NCI-H82 treated with DMSO at 0.1 percent for 48 hours (cell line): ENCODE data around the gene IFI44.

Source experiments
- DNase-seq: peaks from one replicate; lab custom pipeline; 2025; ENCODE audit not compliant: unreplicated experiment; lab: John Stamatoyannopoulos, UW

Gene IFI44

GRCh38 chr1:78651241-78651640, 1.6 kb downstream of the IFI44 start:
- no peak for DNase-seq

- DNase-seq, result no peak
These were observed 2.5 kb downstream of the IFI44 start for GRCh38 chr1:78652019-78652560.

- DNase-seq, result no peak
These were observed 9.3 kb downstream of the IFI44 start for GRCh38 chr1:78658901-78659300.

GRCh38 chr1:78663923-78664322, 14.3 kb downstream of the IFI44 start:
- no peak for DNase-seq

- no peak for DNase-seq
These were observed 15.1 kb downstream of the IFI44 start for GRCh38 chr1:78664763-78665162.

- DNase-seq, result no peak
These were observed 16.2 kb downstream of the IFI44 start for GRCh38 chr1:78665809-78666208.

GRCh38 chr1:78667939-78668338, 18.3 kb downstream of the IFI44 start:
- DNase-seq, result peak; percentile 81

- peak; percentile 81 for DNase-seq
These were observed 18.8 kb downstream of the IFI44 start for GRCh38 chr1:78668427-78668826.

GRCh38 chr1:78672428-78672827, 22.8 kb downstream of the IFI44 start:
- no peak for DNase-seq

- no peak for DNase-seq
These were observed 23.5 kb downstream of the IFI44 start for GRCh38 chr1:78673120-78673519.

- DNase-seq, result peak; percentile 38
These were observed 26.8 kb downstream of the IFI44 start for GRCh38 chr1:78676347-78676982.

- DNase-seq, result no peak
These were observed 27.4 kb downstream of the IFI44 start for GRCh38 chr1:78676993-78677392.

GRCh38 chr1:78677788-78678187, 28.2 kb downstream of the IFI44 start:
- no peak for DNase-seq

- no peak for DNase-seq
These were observed 28.7 kb downstream of the IFI44 start for GRCh38 chr1:78678324-78678723.

GRCh38 chr1:78681265-78681664, 31.6 kb downstream of the IFI44 start:
- no peak for DNase-seq

- no peak for DNase-seq
These were observed 32.9 kb downstream of the IFI44 start for GRCh38 chr1:78682496-78682895.

GRCh38 chr1:78683079-78683478, 33.4 kb downstream of the IFI44 start:
- no peak for DNase-seq

GRCh38 chr1:78687315-78687714, 37.7 kb downstream of the IFI44 start:
- no peak for DNase-seq

- DNase-seq, result no peak
These were observed 38.3 kb downstream of the IFI44 start for GRCh38 chr1:78687914-78688313.

GRCh38 chr1:78688697-78689096, 39.1 kb downstream of the IFI44 start:
- DNase-seq, result no peak

GRCh38 chr1:78690516-78690915, 40.9 kb downstream of the IFI44 start:
- no peak for DNase-seq

- DNase-seq, result no peak
These were observed 42.5 kb downstream of the IFI44 start for GRCh38 chr1:78691995-78692747.
